HepG2 (cell line): ENCODE measurements around the gene TARP.

Experiments
- ATAC-seq: fragments of 200-7000 bp; cut with Tn5 transposase; 3 replicates; pipeline ENCODE4 v1.9.1; 2020; ENCODE audit warnings: mild to moderate bottlenecking, moderate library complexity
- BruUV-seq: library from RNA; stranded (reverse); fragments of 400-500 nt; replicated peaks from 2 replicates; lab custom pipeline; 2021; lab: Mats Ljungman, UMichigan
- CTCF ChIA-PET: fragments of 300-600 bp; formaldehyde crosslinking; extraction: SDS; loops from one replicate; lab custom pipeline; 2021; ENCODE audit warnings: low total read pairs, inconsistent platforms, low intra/inter-chr PET ratio; lab: Yijun Ruan, JAX
- POLR2A ChIA-PET: fragments of 350-600 bp; sonication (Branson Sonifier 250); formaldehyde crosslinking; loops from one replicate; lab custom pipeline; 2020; ENCODE audit warnings: antibody characterized with exemption, inconsistent platforms; lab: Yijun Ruan, JAX
- DNase-seq: peaks from one replicate; pipeline ENCODE4 v3.0.0-alpha.2; 2015; ENCODE audit warnings: low spot score
- FAIRE-seq: peaks from 3 replicates; lab custom pipeline; 2011; peaks lifted over from hg19 to GRCh38; lab: Jason Lieb, UNC
- H2AFZ ChIP-seq: one replicate; pipeline ENCODE4 v1.6.1; 2011; ENCODE audit warnings: low read length, inconsistent platforms
- H3K27ac ChIP-seq: fragments of 300-600 bp; 3 replicates; pipeline ENCODE4 v1.8.0; 2011; ENCODE audit warnings: mixed run types, mild to moderate bottlenecking, mixed read lengths, low read length, inconsistent platforms; ENCODE audit not compliant: insufficient read depth; ENCODE audit errors: extremely low read length
- H3K27me3 ChIP-seq, 2 experiments: fragments of 200-600 bp in 1 of 2; 2 replicates in 1 of 2; 3 replicates in 1 of 2; pipeline versions ENCODE4 v1.6.0 to v1.8.0; 2011; ENCODE audit warnings: low read length in 2 of 2, mild to moderate bottlenecking in 2 of 2, moderate library complexity in 2 of 2, inconsistent platforms in 1 of 2; ENCODE audit not compliant: insufficient read depth in 2 of 2, control insufficient read depth in 1 of 2
- H3K36me3 ChIP-seq, 2 experiments: fragments of 200-600 bp in 1 of 2; replicated peaks in 1 of 2; 2 replicates in 1 of 2; 3 replicates in 1 of 2; pipeline versions ENCODE4 v1.5.1 to v1.8.0; 2011; ENCODE audit warnings: low read length in 2 of 2, inconsistent platforms in 1 of 2; ENCODE audit not compliant: insufficient read depth in 2 of 2, control insufficient read depth in 1 of 2
- H3K4me1 ChIP-seq: 2 replicates; pipeline ENCODE4 v1.5.1; 2012; ENCODE audit warnings: low read length, inconsistent platforms; ENCODE audit not compliant: insufficient read depth
- H3K4me2 ChIP-seq: 2 replicates; pipeline ENCODE4 v1.6.0; 2011; ENCODE audit warnings: low read depth, low read length, inconsistent platforms
- H3K4me3 ChIP-seq, 3 experiments: fragments of 200-600 bp in 1 of 3; sonication (generic), shearing (Covaris generic) in 1 of 3; replicated peaks in 1 of 3; 2 replicates each; pipeline ENCODE4 v1.5.1; 2011 to 2016; ENCODE audit warnings: low read length in 3 of 3, inconsistent platforms in 2 of 3, low read depth in 2 of 3, mild to moderate bottlenecking in 2 of 3, control low read depth in 1 of 3, mixed read lengths in 1 of 3; ENCODE audit not compliant: insufficient read depth in 1 of 3
- H3K79me2 ChIP-seq: one replicate; pipeline ENCODE4 v1.6.1; 2011; ENCODE audit warnings: low read length, inconsistent platforms; ENCODE audit not compliant: insufficient read depth
- H3K9ac ChIP-seq: 2 replicates; pipeline ENCODE4 v1.6.0; 2011; ENCODE audit warnings: mild to moderate bottlenecking, low read depth, low read length, inconsistent platforms; ENCODE audit not compliant: insufficient read depth
- H3K9me3 ChIP-seq: 2 replicates; pipeline ENCODE4 v1.5.1; 2012; ENCODE audit warnings: mild to moderate bottlenecking, low read length
- H4K20me1 ChIP-seq: 2 replicates; pipeline ENCODE4 v1.6.0; 2011; ENCODE audit warnings: inconsistent platforms, mild to moderate bottlenecking, low read length, moderate library complexity; ENCODE audit not compliant: insufficient read depth
- ISX ChIP-seq: sonication (generic); formaldehyde crosslinking; conservative IDR thresholded peaks from 2 replicates; pipeline ENCODE4 v1.5.0; 2020; ENCODE audit warnings: missing genetic modification reagents
- MAF1 ChIP-seq: sonication (generic); formaldehyde crosslinking; IDR thresholded peaks from 2 replicates; pipeline ENCODE4 v1.5.0; 2020; ENCODE audit warnings: missing genetic modification reagents, borderline replicate concordance
- MAX ChIP-seq: IDR thresholded peaks from 2 replicates; pipeline ENCODE4 v1.6.1; 2012; ENCODE audit warnings: inconsistent platforms
- RXRB ChIP-seq: IDR thresholded peaks from 2 replicates; pipeline ENCODE4 v1.6.1; 2016; ENCODE audit warnings: borderline replicate concordance, missing genetic modification reagents, missing compliant biosample characterization
- TAF1 ChIP-seq: sonication (generic); formaldehyde crosslinking; IDR thresholded peaks from 2 replicates; pipeline ENCODE4 v1.4.0; 2020; ENCODE audit warnings: missing genetic modification reagents
- ZFP62 ChIP-seq: sonication (generic); formaldehyde crosslinking; IDR thresholded peaks from 2 replicates; pipeline ENCODE4 v1.4.0; 2020; ENCODE audit warnings: missing genetic modification reagents
- ZNF484 ChIP-seq: sonication (generic); formaldehyde crosslinking; IDR thresholded peaks from 2 replicates; pipeline ENCODE4 v1.5.1; 2020; ENCODE audit warnings: mild to moderate bottlenecking, low read depth, missing genetic modification reagents, borderline replicate concordance
- ZNF619 ChIP-seq: sonication (generic); formaldehyde crosslinking; IDR thresholded peaks from 2 replicates; pipeline ENCODE4 v1.4.0; 2020; ENCODE audit warnings: mild to moderate bottlenecking, missing genetic modification reagents
- WGBS: methylation state at CpG from one replicate; pipeline ENCODE4 v1.1.6; 2017; ENCODE audit warnings: low lambda C conversion rate; 5-methylcytosine and 5-hydroxymethylcytosine counted together
- in situ Hi-C: cut with HindIII; loops from 2 replicates; pipeline ENCODE4 v1.10.0; 2017; ENCODE audit warnings: low pct_unique_long_range_greater_than_20kb; ENCODE audit not compliant: extremely low pct_ligation_motif_present
- intact Hi-C: fragments of 100-400 bp; cut with micrococcal nuclease; formaldehyde crosslinking; loops from one replicate; pipeline ENCODE4 v1.10.0; 2022; ENCODE audit not compliant: unreplicated experiment
- TF ChIP-seq, protein P1 (sequence below): sonication (generic); formaldehyde crosslinking; IDR thresholded peaks from 2 replicates; pipeline ENCODE4; 2020; ENCODE audit warnings: missing genetic modification reagents, mild to moderate bottlenecking, borderline replicate concordance

The TARP gene

DNA sequence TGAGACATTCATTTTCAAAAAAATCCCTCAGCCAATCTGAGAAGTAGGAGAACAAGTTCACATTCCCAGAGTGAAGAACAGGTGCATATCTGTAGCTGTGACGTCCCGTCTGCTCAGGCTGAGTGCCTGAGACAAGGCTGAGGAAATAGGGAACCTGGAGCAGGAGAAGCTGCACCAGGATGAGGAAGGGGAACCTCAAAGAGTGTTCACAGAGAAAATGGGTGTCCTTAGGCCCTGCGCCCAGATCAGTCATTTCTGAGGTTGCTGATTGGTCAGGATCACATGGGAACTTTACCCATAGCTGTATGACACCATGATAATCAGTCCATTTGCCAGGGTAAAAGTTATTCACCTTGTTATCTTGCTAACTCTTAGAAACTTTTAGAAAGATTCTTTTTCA, 34.2 kb upstream of the TARP start:
- ChIA-PET POLR2A (no interaction called here), CTCF (no interaction called here)

GRCh38 chr7:38306914-38307313, 33.5 kb upstream of the TARP start:
- in situ Hi-C loops (loop anchor here (25.0 kb wide), 1 partner anchor 195 kb away; no protein-coding TSS in a partner anchor), intact Hi-C loops (no loop called here)
- BruUV-seq, result no TSS peak
- Histone ChIP-seq H3K9ac (no peak overlapping the region), H3K4me2 (no peak overlapping the region), H3K79me2 (no peaks in the 10 kb centered on the region), H3K27ac (no peak overlapping the region), H2AFZ (no peak overlapping the region), H3K4me3 (no peak overlapping the region), H4K20me1 (no peaks in the 10 kb centered on the region), H3K27me3 (peaks cover 0 to 10% of the 10 kb centered on the region in 2 experiments; a peak in 1 of 5 replicates), H3K36me3 (no peaks in the 10 kb centered on the region), H3K4me1 (no peaks in the 10 kb centered on the region), H3K9me3 (no peaks in the 10 kb centered on the region)
- TF ChIP-seq RXRB (CRISPR knock-in tag) (no peak), MAF1 (CRISPR knock-in tag) (no peak), TAF1 (CRISPR knock-in tag) (no peak), MAX (no peak), ZNF619 (CRISPR knock-in tag) (no peak), ISX (CRISPR knock-in tag) (no peak)
- CTCF ChIA-PET, result no interaction called here
- 38% methylated on average over 2 of the region's 2 CpGs for WGBS
- no peak for DNase-seq
- no peak for ATAC-seq
- POLR2A ChIA-PET, result no interaction called here
- no peak for FAIRE-seq

More for the DNA sequence above, 34.2 kb upstream of the TARP start:
- Histone ChIP-seq H3K4me1 (no peaks in the 10 kb centered on the region), H3K27me3 (0 out of 5 replicates have a peak, but pooled peaks cover 0 to 5% of the 10 kb centered on the region in 2 experiments), H3K79me2 (no peaks in the 10 kb centered on the region), H2AFZ (no peak overlapping the region), H3K36me3 (no peaks in the 10 kb centered on the region), H3K9ac (no peak overlapping the region), H3K9me3 (no peaks in the 10 kb centered on the region), H4K20me1 (no peaks in the 10 kb centered on the region), H3K4me2 (no peak overlapping the region), H3K4me3 (no peak overlapping the region), H3K27ac (no peak overlapping the region)
- in situ Hi-C loops (loop anchor here (25.0 kb wide), 1 partner anchor 195 kb away; no protein-coding TSS in a partner anchor), intact Hi-C loops (no loop called here)
- TF ChIP-seq, protein P1, sequence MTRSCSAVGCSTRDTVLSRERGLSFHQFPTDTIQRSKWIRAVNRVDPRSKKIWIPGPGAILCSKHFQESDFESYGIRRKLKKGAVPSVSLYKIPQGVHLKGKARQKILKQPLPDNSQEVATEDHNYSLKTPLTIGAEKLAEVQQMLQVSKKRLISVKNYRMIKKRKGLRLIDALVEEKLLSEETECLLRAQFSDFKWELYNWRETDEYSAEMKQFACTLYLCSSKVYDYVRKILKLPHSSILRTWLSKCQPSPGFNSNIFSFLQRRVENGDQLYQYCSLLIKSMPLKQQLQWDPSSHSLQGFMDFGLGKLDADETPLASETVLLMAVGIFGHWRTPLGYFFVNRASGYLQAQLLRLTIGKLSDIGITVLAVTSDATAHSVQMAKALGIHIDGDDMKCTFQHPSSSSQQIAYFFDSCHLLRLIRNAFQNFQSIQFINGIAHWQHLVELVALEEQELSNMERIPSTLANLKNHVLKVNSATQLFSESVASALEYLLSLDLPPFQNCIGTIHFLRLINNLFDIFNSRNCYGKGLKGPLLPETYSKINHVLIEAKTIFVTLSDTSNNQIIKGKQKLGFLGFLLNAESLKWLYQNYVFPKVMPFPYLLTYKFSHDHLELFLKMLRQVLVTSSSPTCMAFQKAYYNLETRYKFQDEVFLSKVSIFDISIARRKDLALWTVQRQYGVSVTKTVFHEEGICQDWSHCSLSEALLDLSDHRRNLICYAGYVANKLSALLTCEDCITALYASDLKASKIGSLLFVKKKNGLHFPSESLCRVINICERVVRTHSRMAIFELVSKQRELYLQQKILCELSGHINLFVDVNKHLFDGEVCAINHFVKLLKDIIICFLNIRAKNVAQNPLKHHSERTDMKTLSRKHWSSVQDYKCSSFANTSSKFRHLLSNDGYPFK (CRISPR knock-in tag), result no peak
- no peak for TF ChIP-seq ZFP62 (CRISPR knock-in tag)
- TF ChIP-seq ZNF484 (CRISPR knock-in tag), result no peak
- ATAC-seq (no peak), DNase-seq (no peak), FAIRE-seq (no peak)
- BruUV-seq, result no TSS peak
- WGBS, result 23% methylated on average over 3 of the region's 3 CpGs
